Activated T-helper 17 cell treated with anti-CD3 and anti-CD28 coated beads, Interleukin-2, amount 50 U/mL, for 72 hours (primary cell): ENCODE measurements around the gene RETREG1. TPM values are rescaled to one million over a fixed set of nuclear protein-coding genes. Genes with fewer than 3 reads are reported as not detected.

Experiments
- ATAC-seq: fragments of 150-1000 bp; cut with Tn5 transposase; replicated peaks from 2 replicates; pipeline ENCODE4 v1.10.0; 2021; ENCODE audit warnings: mild to moderate bottlenecking, moderate library complexity
- H3K27ac Mint-ChIP-seq: one replicate; pipeline ENCODE4 v1.8.0; 2022; ENCODE audit warnings: mixed read lengths
- H3K27me3 Mint-ChIP-seq: one replicate; pipeline ENCODE4 v1.8.0; 2022; ENCODE audit warnings: mixed read lengths
- H3K36me3 Mint-ChIP-seq: one replicate; pipeline ENCODE4 v1.8.0; 2022; ENCODE audit warnings: low read depth, mild to moderate bottlenecking, mixed read lengths
- H3K4me1 Mint-ChIP-seq: one replicate; pipeline ENCODE4 v1.8.0; 2022; ENCODE audit warnings: mixed read lengths
- H3K4me3 Mint-ChIP-seq: one replicate; pipeline ENCODE4 v1.8.0; 2022; ENCODE audit warnings: mild to moderate bottlenecking, mixed read lengths
- H3K9me3 Mint-ChIP-seq: one replicate; pipeline ENCODE4 v1.8.0; 2022; ENCODE audit warnings: mixed read lengths
- total RNA-seq, 2 donors: library from RNA; stranded (reverse); gene quantifications; one replicate each; pipeline ENCODE4 v1.2.3, GENCODE V29; 2022

Gene RETREG1
- total RNA-seq, 2 donors from 2014 or later: 8.4 to 13.5 TPM

DNA sequence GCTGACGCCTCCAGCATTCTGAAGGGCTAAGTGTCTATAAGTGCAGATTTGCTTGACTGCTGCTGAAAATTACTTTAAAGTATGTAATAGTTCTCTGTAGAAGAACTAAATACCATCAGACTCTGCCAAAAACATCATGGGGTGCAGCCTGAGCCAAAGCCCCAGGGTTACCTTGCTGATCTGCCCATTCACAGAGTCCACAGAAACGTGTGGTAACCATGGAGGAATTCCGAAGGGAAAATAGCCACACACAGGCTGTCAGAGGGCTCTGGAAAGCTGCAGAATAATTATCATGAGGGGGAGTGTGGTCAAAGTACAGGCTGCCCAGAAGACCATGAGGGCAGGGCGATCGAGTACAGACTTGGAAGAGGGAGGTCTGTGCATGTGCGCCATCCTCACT, 36.4 kb downstream of the RETREG1 start:
- peaks cover 6% of the 10 kb centered on the region for H3K36me3 Mint-ChIP-seq
- peaks cover 12% of the 10 kb centered on the region for H3K4me1 Mint-ChIP-seq
- ATAC-seq: no peak
- H3K27ac Mint-ChIP-seq: no peak overlapping the region
- H3K27me3 Mint-ChIP-seq: no peaks in the 10 kb centered on the region
- H3K9me3 Mint-ChIP-seq: peaks cover 5% of the 10 kb centered on the region
- no peak overlapping the region for H3K4me3 Mint-ChIP-seq

DNA sequence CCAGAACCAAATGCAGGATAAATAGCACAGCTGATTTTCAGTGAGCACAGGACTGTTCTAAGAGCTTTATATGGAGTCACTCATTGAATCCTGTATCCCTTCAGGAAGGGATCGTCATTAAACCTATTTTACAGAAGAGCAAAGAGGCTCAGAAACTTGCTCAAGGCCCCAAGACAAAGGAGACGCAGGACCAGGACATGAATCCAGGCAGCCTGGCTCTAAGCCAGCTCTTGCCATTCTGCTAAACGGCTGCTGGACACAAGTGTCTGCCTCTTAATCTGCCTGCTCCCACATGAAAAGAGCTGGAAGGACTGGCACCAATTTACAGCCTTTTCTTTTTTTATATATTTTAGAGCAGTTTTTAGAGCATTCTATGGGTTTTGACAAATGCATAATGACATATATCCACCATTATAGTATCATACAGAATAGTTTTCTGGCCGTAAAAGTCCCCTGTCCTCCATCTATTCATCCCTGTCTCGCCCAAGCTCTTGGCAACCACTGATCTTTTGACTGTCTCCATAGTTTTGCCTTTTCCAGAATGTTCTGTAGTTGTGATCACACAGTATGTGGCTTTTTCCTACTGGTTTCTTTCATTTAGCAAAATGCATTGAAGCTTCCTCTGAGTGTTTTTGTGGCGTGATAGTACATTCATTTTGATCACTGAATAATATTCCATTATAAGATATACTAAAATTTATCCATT, 37.5 kb downstream of the RETREG1 start:
- peaks cover 12% of the 10 kb centered on the region for H3K4me1 Mint-ChIP-seq
- H3K4me3 Mint-ChIP-seq: no peak overlapping the region
- peaks cover 6% of the 10 kb centered on the region for H3K36me3 Mint-ChIP-seq
- no peaks in the 10 kb centered on the region for H3K27me3 Mint-ChIP-seq
- ATAC-seq: no peak
- peaks cover 5% of the 10 kb centered on the region for H3K9me3 Mint-ChIP-seq
- H3K27ac Mint-ChIP-seq: peak overlapping the region; percentile 25

DNA sequence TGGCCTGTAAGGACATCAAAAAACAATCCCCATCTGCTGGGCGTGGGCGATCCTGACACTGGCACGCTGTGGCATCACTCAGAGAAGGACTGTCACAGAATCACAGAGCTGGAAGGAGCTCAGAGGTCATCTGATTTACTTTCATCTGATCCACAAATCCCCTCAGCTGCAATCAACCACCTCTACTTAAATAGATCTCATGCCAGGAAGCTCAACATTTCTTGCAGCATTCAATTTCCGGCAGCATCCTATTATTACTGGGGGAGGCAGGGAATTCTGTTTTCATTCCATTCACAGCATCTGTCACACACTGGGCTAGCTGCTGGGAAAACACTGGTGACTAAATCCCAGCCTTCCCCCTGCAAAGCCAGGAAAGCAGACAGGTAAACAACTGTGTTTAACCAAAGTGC, 38.3 kb downstream of the RETREG1 start:
- H3K9me3 Mint-ChIP-seq: peaks cover 5% of the 10 kb centered on the region
- peak overlapping the region; percentile 25 for H3K27ac Mint-ChIP-seq
- H3K4me3 Mint-ChIP-seq: no peak overlapping the region
- H3K4me1 Mint-ChIP-seq: peaks cover 12% of the 10 kb centered on the region
- H3K36me3 Mint-ChIP-seq: peaks cover 6% of the 10 kb centered on the region
- no peak for ATAC-seq
- H3K27me3 Mint-ChIP-seq: no peaks in the 10 kb centered on the region

DNA sequence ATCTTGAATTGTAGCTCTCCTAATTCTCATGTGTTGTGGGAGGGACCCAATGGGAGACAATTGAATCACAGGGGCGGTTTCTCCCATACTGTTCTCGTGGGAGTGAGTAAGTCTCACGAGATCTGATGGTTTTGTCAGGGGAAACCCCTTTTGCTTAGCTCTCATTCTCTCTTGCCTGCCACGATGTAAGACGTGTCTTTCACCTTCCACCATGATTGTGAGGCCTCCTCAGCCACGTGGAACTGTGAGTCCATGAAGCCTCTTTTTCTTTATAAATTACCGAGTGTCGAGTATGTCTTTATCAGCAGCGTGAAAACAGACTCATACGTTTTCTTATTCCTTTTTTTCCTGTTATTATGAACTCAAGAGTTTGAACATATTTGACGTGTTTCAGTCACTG, 39.1 kb downstream of the RETREG1 start:
- peaks cover 6% of the 10 kb centered on the region for H3K36me3 Mint-ChIP-seq
- no peak overlapping the region for H3K27ac Mint-ChIP-seq
- H3K9me3 Mint-ChIP-seq: peaks cover 5% of the 10 kb centered on the region
- no peaks in the 10 kb centered on the region for H3K27me3 Mint-ChIP-seq
- peaks cover 12% of the 10 kb centered on the region for H3K4me1 Mint-ChIP-seq
- no peak overlapping the region for H3K4me3 Mint-ChIP-seq
- peak; percentile 73 for ATAC-seq

DNA sequence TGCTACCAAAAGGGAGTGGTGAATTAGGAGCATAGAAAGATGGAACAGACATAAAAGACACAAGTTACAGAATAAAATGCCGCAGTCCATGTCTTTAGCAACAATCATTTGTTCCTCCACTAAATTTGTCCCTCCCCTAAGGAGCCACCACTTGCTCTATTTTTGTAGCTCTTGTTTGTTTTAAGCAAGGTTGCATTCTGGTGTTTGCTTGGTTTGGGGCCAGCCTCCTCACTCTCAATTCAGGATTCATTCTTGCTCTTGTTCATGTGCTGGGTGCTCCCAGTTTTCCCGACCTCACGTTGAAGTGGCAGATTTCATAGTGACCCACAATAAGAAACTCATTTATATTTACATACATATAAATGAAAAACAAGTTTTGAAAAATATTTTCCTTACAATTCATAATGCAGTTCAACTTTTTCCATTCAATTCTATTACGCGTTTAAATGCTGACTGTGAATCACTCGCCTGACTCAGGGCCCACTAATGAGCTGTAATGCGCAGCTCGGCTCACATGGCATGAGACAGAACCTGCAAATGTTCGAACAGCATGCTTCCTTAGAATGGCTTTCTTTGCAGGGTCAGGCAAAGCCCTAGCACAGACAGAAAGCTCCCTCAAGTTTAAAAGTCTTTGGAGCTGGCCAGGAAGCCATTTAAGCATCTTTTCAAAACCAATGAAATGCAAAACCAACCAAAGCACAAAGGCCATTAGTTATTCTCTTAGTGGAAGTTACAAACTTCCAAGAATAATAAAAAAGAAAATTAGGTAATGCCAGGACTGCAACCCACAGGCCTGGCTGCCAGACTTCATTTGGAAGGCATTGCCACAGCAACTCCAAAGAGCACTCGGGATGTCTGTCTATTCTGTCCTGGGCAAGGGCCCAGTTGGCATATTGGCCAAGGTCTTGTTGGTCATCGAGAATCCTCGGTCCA, 41.7 kb downstream of the RETREG1 start:
- Mint-ChIP-seq H3K27ac (no peak overlapping the region), H3K4me1 (peaks cover 7% of the 10 kb centered on the region), H3K36me3 (peaks cover 15% of the 10 kb centered on the region), H3K27me3 (no peaks in the 10 kb centered on the region), H3K4me3 (no peak overlapping the region), H3K9me3 (peaks cover 5% of the 10 kb centered on the region)
- no peak for ATAC-seq

DNA sequence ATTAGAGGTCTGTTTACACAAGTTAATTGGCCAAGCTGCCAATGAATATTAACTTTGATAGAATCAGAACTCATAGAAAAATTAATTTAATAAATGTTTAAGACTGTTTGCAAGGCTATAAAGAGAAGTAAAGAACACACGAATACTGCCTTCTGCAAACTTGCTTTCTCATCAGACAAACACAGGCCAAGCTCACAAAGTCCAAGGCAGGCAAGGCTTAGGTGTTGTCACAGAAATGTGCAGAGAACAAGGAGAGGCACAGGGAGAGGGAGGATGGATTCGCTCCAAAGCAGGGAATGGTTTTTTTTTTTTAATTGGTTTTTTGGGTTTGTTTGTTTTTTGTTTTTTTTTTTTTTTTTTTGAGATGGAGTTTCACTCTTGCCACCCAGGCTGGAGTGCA, 43.4 kb downstream of the RETREG1 start:
- Mint-ChIP-seq H3K27me3 (no peaks in the 10 kb centered on the region), H3K4me1 (peaks cover 10% of the 10 kb centered on the region), H3K9me3 (peaks cover 5% of the 10 kb centered on the region), H3K36me3 (peaks cover 24% of the 10 kb centered on the region), H3K27ac (no peak overlapping the region), H3K4me3 (no peak overlapping the region)
- ATAC-seq: no peak

DNA sequence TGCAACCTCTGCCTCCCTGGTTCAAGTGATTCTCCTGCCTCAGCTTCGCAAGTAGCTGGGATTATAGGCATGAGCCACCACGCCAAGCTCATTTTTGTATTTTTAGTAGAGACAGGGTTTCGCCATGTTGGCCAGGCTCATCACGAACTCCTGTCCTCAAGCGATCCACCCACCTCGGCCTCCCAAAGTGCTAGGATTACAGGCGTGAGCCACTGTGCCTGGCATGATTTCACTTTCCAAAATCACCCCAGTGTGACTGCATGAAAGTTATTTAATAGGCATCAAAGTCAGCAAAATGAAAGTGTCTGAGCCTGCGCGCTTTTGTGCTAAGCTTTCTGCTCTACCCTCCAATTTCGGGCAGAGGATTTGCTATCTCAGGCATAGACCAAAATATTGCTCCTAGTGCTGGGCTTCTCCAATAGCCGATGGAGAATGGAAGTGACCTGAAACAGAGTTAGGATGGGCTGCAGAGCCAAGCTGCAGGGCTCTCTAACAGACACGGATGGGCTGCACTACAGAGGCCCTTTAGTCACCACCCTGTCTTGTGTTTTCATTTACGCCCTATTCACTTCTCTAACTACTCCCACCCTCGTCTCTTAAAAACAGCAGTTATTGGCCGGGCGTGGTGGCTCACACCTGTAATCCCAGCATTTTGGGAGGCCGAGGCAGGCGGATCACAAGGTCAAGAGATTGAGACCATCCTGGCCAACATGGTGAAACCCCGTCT, 44.3 kb downstream of the RETREG1 start:
- ATAC-seq: no peak
- Mint-ChIP-seq H3K27ac (no peak overlapping the region), H3K9me3 (no peaks in the 10 kb centered on the region), H3K27me3 (no peaks in the 10 kb centered on the region), H3K4me1 (peaks cover 7% of the 10 kb centered on the region), H3K4me3 (no peak overlapping the region), H3K36me3 (peaks cover 28% of the 10 kb centered on the region)

DNA sequence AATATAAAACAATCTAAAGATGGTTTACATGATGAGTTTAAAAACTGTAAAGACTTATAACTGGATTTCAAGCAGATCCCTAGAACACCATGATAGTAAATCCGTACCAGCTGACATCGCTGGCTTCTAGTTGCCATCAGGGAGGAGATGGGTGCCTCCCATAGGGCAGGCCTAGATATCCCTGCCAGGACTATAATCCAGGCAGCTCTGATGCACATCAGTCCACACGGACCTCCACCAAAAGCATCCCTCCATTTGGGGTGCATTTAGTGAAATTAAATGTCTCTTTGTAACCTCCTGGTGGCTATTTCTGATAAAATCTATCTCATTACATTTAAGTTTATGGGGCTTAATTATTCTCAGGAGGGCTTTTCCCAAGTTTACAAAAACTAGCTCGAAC, 45.8 kb downstream of the RETREG1 start:
- no peaks in the 10 kb centered on the region for H3K27me3 Mint-ChIP-seq
- H3K9me3 Mint-ChIP-seq: no peaks in the 10 kb centered on the region
- peaks cover 40% of the 10 kb centered on the region for H3K36me3 Mint-ChIP-seq
- no peak for ATAC-seq
- H3K27ac Mint-ChIP-seq: no peak overlapping the region
- H3K4me3 Mint-ChIP-seq: no peak overlapping the region
- peaks cover 12% of the 10 kb centered on the region for H3K4me1 Mint-ChIP-seq

DNA sequence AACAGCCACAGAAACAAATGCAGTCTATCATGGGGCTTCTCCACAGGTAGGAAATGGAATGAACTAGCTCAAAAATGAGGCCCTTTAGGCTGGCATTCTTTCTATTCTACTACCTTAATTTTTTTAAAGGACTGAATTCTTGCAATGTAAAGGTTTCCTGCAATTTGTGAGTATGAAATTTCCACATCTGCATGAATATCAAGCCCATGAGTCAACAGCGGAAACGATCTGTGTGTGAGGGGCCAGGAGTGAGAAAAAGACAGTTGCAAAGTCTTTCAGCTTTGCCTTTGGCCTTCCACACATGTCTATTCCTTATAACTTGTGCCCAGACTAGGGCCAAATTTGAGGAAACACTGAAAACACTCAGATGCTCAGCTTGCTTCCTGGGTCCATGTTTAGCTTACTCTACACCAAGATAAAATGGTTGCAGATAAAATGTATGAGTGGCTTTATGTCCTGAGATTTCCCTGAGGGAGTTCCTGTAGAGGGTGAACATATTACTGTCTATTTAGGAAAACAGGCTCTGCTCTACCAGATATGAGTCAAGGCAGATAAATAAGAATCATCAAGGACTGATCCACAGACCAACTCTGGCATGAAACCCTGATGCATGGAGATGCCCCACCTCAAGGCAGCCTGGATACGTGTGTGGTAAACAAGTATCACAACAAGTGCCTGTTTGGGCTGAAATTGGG, 46.5 kb downstream of the RETREG1 start:
- H3K27ac Mint-ChIP-seq: no peak overlapping the region
- no peak for ATAC-seq
- H3K27me3 Mint-ChIP-seq: no peaks in the 10 kb centered on the region
- peaks cover 40% of the 10 kb centered on the region for H3K36me3 Mint-ChIP-seq
- peaks cover 12% of the 10 kb centered on the region for H3K4me1 Mint-ChIP-seq
- H3K9me3 Mint-ChIP-seq: no peaks in the 10 kb centered on the region
- no peak overlapping the region for H3K4me3 Mint-ChIP-seq

DNA sequence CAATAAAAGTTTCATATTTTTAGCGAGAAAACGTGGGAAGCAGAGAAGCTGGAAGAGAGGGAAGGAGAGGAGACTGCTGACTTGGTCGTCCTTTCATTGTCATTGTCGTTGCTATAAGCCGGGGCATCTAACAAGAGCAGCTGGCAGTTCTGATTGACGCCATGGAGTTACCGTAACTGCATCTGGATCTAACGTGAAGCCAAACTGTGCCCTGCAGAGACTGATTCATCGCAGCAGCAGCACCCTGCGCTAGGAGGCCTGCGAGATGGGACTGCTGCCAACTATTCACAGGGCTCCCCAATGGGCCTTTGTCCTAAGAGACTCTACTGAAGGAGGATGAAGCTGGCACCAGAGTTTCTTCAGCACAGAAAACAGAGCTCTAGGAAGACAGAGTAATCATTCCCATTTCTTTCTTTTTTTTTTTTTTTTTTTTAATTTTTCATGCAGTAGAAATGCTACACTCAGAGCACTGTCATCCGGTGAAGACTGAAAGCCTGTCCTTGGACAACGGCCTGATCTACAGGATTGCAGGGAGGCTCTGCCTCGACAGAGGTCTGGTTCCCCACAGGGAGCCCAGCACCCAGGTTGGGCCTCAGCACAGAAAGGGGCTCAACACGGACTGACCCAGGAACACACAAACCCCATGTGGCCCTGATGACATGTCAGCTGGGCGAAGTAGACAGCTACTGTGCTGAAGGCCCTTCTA, 47.8 kb downstream of the RETREG1 start:
- Mint-ChIP-seq H3K9me3 (no peaks in the 10 kb centered on the region), H3K27me3 (no peaks in the 10 kb centered on the region), H3K27ac (peak overlapping the region; percentile 51), H3K4me3 (no peak overlapping the region), H3K36me3 (peaks cover 44% of the 10 kb centered on the region), H3K4me1 (peaks cover 12% of the 10 kb centered on the region)
- ATAC-seq: no peak

DNA sequence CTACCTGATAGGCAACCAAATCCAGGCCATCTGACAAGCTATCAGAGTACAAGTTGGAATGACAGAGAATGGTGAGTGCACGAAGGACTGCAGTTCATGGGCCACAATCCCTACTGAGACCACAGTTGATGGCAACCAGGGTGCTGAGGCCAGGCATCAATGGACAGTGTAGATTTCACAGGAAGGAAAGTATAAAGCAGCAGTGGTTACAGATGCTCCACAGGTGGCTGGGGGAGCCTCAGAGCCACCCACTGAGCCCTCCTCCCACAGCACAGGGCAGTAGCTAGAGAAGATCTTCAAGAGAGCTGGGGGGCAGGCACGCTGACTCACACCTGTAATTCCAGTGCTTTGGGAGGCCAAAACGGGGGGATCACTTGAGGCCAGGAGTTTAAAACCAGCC, 49.4 kb downstream of the RETREG1 start:
- Mint-ChIP-seq H3K36me3 (peaks cover 45% of the 10 kb centered on the region), H3K4me1 (peaks cover 12% of the 10 kb centered on the region), H3K27me3 (no peaks in the 10 kb centered on the region), H3K4me3 (no peak overlapping the region), H3K27ac (no peak overlapping the region), H3K9me3 (no peaks in the 10 kb centered on the region)
- ATAC-seq: no peak

DNA sequence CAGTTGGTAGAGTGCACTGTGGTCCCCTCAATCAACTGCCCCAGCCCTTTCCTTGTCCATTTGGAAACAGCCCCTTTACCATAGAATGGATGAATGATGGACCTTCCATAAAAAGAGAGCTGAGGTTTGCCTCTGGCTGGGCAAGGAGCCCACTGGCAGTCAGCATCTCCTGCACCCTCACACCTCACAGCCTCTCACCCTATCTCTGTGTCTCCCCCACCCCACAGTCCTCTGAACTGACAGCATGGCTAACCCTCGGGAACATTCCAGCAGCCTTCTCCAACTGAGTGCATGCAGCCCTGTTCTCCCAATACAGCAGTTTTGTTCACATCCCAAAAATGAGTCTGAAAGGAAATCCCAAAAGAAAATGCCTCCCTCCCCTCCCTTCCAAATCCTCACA, 51.7 kb downstream of the RETREG1 start:
- H3K27me3 Mint-ChIP-seq: no peaks in the 10 kb centered on the region
- no peak overlapping the region for H3K4me3 Mint-ChIP-seq
- H3K27ac Mint-ChIP-seq: no peak overlapping the region
- H3K9me3 Mint-ChIP-seq: no peaks in the 10 kb centered on the region
- no peak for ATAC-seq
- H3K4me1 Mint-ChIP-seq: peaks cover 12% of the 10 kb centered on the region
- peaks cover 37% of the 10 kb centered on the region for H3K36me3 Mint-ChIP-seq

DNA sequence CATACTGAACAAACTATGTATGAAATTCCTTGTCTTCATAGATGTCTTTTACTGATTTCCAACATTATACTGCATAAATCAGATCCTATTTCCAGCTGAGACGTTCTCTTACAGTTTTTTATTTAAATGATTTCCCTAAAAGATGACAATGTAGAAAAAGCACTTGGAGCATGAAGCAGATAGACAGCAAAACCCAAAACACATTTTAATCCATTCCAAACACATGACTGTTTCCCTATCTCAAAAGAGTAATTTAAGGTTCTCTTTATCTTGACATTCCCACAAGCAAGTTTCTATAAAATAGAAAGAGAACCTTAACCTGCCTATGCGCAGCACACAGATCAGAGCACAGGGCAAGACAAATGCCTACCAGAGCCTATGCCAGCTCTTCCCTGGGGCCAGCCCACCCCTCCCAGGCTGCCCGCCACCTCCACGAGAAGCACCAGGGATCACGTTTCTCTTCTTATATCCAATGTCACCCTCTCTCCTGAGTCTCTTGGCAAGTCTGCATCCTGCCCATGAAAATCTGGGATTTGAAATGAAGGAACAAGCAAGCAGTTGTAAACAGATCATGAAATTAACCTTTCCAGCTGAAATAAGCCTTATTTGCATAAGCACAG, 52.4 kb downstream of the RETREG1 start:
- ATAC-seq: no peak
- no peak overlapping the region for H3K27ac Mint-ChIP-seq
- H3K4me3 Mint-ChIP-seq: no peak overlapping the region
- peaks cover 12% of the 10 kb centered on the region for H3K4me1 Mint-ChIP-seq
- peaks cover 33% of the 10 kb centered on the region for H3K36me3 Mint-ChIP-seq
- H3K9me3 Mint-ChIP-seq: no peaks in the 10 kb centered on the region
- H3K27me3 Mint-ChIP-seq: no peaks in the 10 kb centered on the region
